HepG2 (cell line): ENCODE results near the gene CD68. TPM values are rescaled to one million over a fixed set of nuclear protein-coding genes. Genes with fewer than 3 reads are reported as not detected.
A peak's percentile ranks its signal among the peaks of the same experiment; 100 is the strongest.

ENCODE experiments used
- BCL3 ChIP-seq: sonication (generic); formaldehyde crosslinking; IDR thresholded peaks from 2 replicates; pipeline ENCODE4 v1.5.1; 2020; ENCODE audit warnings: mild to moderate bottlenecking, missing genetic modification reagents, moderate library complexity
- CHD2 ChIP-seq: IDR thresholded peaks from 2 replicates; pipeline ENCODE4 v1.6.1; 2011; ENCODE audit warnings: low read depth, low read length, improper control_type of control experiment
- HCFC1 ChIP-seq: fragments of 150-350 bp; IDR thresholded peaks from 2 replicates; pipeline ENCODE4 v1.6.1; 2014; ENCODE audit warnings: low read depth, low read length
- KMT2B ChIP-seq: IDR thresholded peaks from 2 replicates; pipeline ENCODE4 v1.6.1; 2016; ENCODE audit warnings: missing genetic modification reagents, missing compliant biosample characterization
- MLLT10 ChIP-seq: sonication (generic); formaldehyde crosslinking; IDR thresholded peaks from 2 replicates; pipeline ENCODE4 v1.4.0; 2020; ENCODE audit warnings: missing genetic modification reagents
- NCOA1 ChIP-seq: sonication (generic); formaldehyde crosslinking; IDR thresholded peaks from 2 replicates; pipeline ENCODE4 v1.9.0; 2021; ENCODE audit warnings: missing genetic modification reagents
- PAX8 ChIP-seq: sonication (generic); formaldehyde crosslinking; IDR thresholded peaks from 2 replicates; pipeline ENCODE4 v1.8.0; 2022; ENCODE audit warnings: mild to moderate bottlenecking, missing genetic modification reagents, borderline replicate concordance
- PBX2 ChIP-seq: IDR thresholded peaks from 2 replicates; pipeline ENCODE4 v1.6.1; 2016; ENCODE audit warnings: control low read depth
- SALL2 ChIP-seq: sonication (generic); formaldehyde crosslinking; IDR thresholded peaks from 2 replicates; pipeline ENCODE4 v1.8.1; 2023; ENCODE audit warnings: mild to moderate bottlenecking, missing genetic modification reagents, inconsistent platforms
- TAF1 ChIP-seq: sonication (generic); formaldehyde crosslinking; IDR thresholded peaks from 2 replicates; pipeline ENCODE4 v1.4.0; 2020; ENCODE audit warnings: missing genetic modification reagents
- TMF1 ChIP-seq: sonication (generic); formaldehyde crosslinking; IDR thresholded peaks from 2 replicates; pipeline ENCODE4 v1.8.1; 2022; ENCODE audit warnings: low read depth, missing genetic modification reagents
- TP53 ChIP-seq: sonication (generic); formaldehyde crosslinking; conservative IDR thresholded peaks from 2 replicates; pipeline ENCODE4 v1.4.0; 2020; ENCODE audit warnings: missing genetic modification reagents
- YEATS2 ChIP-seq: sonication (generic); formaldehyde crosslinking; IDR thresholded peaks from 2 replicates; pipeline ENCODE4 v1.4.0; 2020; ENCODE audit warnings: missing genetic modification reagents, borderline replicate concordance
- ZBTB10 ChIP-seq: sonication (generic); formaldehyde crosslinking; IDR thresholded peaks from 2 replicates; pipeline ENCODE4 v1.4.0; 2020; ENCODE audit warnings: missing genetic modification reagents, borderline replicate concordance
- ZBTB37 ChIP-seq: sonication (generic); formaldehyde crosslinking; IDR thresholded peaks from 2 replicates; pipeline ENCODE4 v1.4.0; 2020; ENCODE audit warnings: mild to moderate bottlenecking, missing genetic modification reagents
- ZNF101 ChIP-seq: sonication (generic); formaldehyde crosslinking; IDR thresholded peaks from 2 replicates; pipeline ENCODE4 v1.4.0; 2020; ENCODE audit warnings: mild to moderate bottlenecking, low read depth, missing genetic modification reagents, borderline replicate concordance
- ZNF136 ChIP-seq: sonication (generic); formaldehyde crosslinking; IDR thresholded peaks from 2 replicates; pipeline ENCODE4 v1.8.1; 2022; ENCODE audit warnings: low read depth, mild to moderate bottlenecking, moderate library complexity, missing genetic modification reagents
- ZNF138 ChIP-seq: sonication (generic); formaldehyde crosslinking; IDR thresholded peaks from 2 replicates; pipeline ENCODE4 v1.5.0; 2020; ENCODE audit warnings: mild to moderate bottlenecking, low read depth, missing genetic modification reagents
- ZNF20 ChIP-seq: sonication (generic); formaldehyde crosslinking; IDR thresholded peaks from 2 replicates; pipeline ENCODE4 v1.4.0; 2020; ENCODE audit warnings: mild to moderate bottlenecking, moderate library complexity, missing genetic modification reagents
- ZNF224 ChIP-seq: sonication (generic); formaldehyde crosslinking; IDR thresholded peaks from 2 replicates; pipeline ENCODE4 v1.5.0; 2020; ENCODE audit warnings: mild to moderate bottlenecking, missing genetic modification reagents
- ZNF263 ChIP-seq: sonication (generic); formaldehyde crosslinking; IDR thresholded peaks from 2 replicates; pipeline ENCODE4 v1.4.0; 2020; ENCODE audit warnings: missing genetic modification reagents
- ZNF652 ChIP-seq: IDR thresholded peaks from 2 replicates; pipeline ENCODE4 v1.6.1; 2016; ENCODE audit warnings: low read depth, borderline replicate concordance
- ZNF749 ChIP-seq: sonication (generic); formaldehyde crosslinking; IDR thresholded peaks from 2 replicates; pipeline ENCODE4 v1.8.0; 2022; ENCODE audit warnings: mild to moderate bottlenecking, missing genetic modification reagents, moderate library complexity, borderline replicate concordance
- polyA plus RNA-seq, 8 experiments: library from polyadenylated mRNA; depleted of rRNA in 3 of 8; stranded (reverse) in 7 of 8; unstranded in 1 of 8; fragments of >200 nt; fragmentation: Illumina TruSeq in 4 of 8; extraction: Trizol in 4 of 8; gene quantifications; 2 replicates each; pipeline versions ENCODE4 v1.2.1 to v1.2.3, GENCODE V29; 2011 to 2016; ENCODE audit warnings: low read depth in 4 of 8, missing spikeins in 1 of 8, mixed read lengths in 1 of 8; ENCODE audit not compliant: insufficient read depth in 1 of 8
- total RNA-seq, 5 experiments: library from RNA; depleted of rRNA; stranded (reverse); fragments of >200 nt; fragmentation: Illumina TruSeq; extraction: Trizol; gene quantifications; 2 replicates each; pipeline ENCODE4 v1.2.3, GENCODE V29; 2016; ENCODE audit warnings: low read depth in 1 of 5

CD68 gene
- total and polyA plus RNA-seq, 2 of the 13 experiments (the other 11 are each of a cell fraction or from before 2014, with no cell fraction given) = 10.3 to 104 TPM

- TF ChIP-seq ZBTB37 (CRISPR knock-in tag) (no peak), ZNF224 (CRISPR knock-in tag) (no peak), SALL2 (CRISPR knock-in tag) (no peak), CHD2 (no peak), TAF1 (CRISPR knock-in tag) (0 out of 2 replicates have a peak, but pooled peaks have one; percentile 21), ZNF138 (CRISPR knock-in tag) (no peak), HCFC1 (no peak), YEATS2 (CRISPR knock-in tag) (no peak), PBX2 (CRISPR knock-in tag) (no peak), TMF1 (no peak), BCL3 (CRISPR knock-in tag) (no peak), ZNF136 (CRISPR knock-in tag) (no peak), TP53 (no peak), ZNF20 (CRISPR knock-in tag) (no peak), MLLT10 (CRISPR knock-in tag) (no peak), PAX8 (CRISPR knock-in tag) (no peak), ZNF749 (CRISPR knock-in tag) (no peak), ZNF101 (CRISPR knock-in tag) (no peak), ZNF652 (CRISPR knock-in tag) (no peak), NCOA1 (no peak), ZNF263 (CRISPR knock-in tag) (no peak), ZBTB10 (no peak), KMT2B (CRISPR knock-in tag) (peak; percentile 3; the same call in 1 of the 2 replicates)
Observed at GRCh38 chr17:7557147-7557764, 22.2 kb upstream of the CD68 start (continued).
